CD4-positive, alpha-beta T cell treated with Interleukin-12 subunit alpha and Interleukin-12 subunit beta, for 1 hour (primary cell): ENCODE measurements around the gene ECE1.
A peak's percentile ranks its signal among the peaks of the same experiment; 100 is the strongest.
"Not testable (repeated sequence)": the region's sequence is repeated elsewhere in the genome, so short reads cannot be mapped to it uniquely, and the experiment has no call there.

ENCODE experiments used
- DNase-seq: peaks from one replicate; pipeline ENCODE4 v3.0.0-alpha.2; 2020

The ECE1 gene

DNA sequence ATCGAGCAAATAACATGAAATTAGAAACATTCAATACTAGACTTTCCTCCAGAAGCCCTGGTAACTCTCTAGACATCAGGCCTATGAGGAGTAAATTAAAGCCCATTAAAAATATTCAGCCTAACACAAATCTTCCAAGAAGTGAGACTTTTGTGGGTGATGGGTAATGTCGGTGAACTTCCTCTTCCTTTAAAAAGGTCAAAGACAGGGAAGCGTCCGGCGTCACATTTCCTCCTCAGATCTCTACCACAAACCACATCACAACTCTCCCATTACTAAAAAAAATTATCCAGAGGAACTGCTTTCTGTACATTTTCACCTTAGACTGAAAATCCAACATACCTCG, 115.0 kb downstream of the ECE1 start:
- DNase-seq: peak; percentile 60

DNA sequence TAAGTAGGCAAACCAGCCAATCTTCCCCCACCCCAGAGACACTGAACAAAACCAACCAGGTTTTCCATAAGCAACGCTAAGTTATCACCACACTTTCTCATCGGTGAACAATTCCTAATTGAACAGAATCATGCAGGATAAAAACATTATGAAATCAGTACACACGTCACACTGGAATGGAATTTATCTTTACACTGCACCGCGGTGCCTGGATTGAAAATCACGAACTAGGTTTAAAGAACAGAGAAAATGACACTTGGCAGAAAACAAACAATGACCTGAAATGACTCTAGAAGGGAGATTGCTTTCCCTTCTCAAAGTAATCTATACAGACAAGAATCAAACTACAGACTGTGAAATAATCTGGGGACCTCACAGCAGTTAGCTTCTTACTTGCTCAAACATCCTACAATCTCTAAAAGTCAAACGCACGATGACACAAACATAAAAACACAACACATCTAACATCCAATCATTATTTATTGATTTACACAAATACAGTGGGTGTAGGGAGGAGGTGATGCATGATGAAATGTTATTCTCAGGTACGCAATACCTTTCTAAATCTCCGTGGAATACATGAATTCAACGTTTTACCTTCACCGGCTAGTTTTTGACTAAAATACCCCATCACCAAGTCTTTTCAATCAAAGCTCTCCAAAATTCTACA, 115.5 kb downstream of the ECE1 start:
- DNase-seq: no peak

DNA sequence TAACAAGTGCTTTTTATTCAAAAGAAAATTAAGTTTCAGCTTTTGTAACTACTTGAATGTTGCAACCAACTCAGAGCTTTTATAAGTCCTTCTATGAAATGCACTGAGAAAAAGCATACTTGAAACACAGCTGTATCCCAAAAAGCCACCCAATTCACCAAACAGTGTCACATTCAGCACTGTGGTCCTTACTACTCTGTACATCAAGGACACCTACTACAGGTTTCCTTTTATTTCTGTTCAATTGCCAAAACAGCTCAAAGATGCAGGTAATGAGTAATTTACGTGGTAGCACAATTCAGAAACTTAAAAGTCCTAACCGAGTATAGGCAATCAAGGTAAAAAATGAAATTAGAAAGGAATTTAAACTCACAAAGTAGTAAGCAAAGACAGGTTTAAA, 116.0 kb downstream of the ECE1 start:
- no peak for DNase-seq

DNA sequence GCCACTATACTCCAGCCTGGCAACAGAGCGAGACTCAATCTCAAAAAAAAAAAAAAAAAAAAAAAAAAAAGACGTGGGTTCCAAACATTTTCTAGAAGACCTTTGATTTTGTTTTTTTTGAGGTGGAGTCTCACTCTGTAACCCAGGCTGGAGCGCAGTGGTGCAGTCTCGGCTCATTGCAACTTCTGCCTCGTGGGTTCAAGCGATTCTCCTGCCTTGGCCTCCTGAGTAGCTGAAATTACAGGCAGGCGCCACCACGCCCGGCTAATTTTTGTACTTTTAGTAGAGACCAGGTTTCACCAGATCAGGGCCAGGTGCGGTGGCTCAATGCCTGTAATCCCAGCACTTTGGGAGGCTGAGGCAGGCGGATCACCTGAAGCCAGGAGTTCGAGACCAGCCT, 117.2 kb downstream of the ECE1 start:
- DNase-seq: not testable (repeated sequence)

DNA sequence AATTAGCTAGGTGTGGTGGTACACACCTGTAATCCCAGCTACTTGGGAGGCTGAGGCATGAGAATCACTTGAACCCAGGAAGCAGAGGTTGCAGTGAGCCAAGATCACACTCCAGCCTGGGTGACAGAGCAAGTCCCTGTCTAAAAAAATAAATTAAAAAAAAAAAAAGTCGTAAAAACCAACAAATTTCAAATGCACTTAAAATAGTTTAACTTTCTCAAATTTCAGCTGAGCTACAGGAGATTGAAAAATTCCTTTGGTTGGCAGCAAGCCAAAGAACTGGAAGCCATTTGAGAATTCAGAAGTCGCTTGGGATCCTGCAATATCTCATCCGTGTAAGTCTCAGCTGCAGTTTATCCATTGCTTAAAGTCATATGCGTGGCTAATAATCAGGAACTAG, 119.4 kb downstream of the ECE1 start:
- DNase-seq: not testable (repeated sequence)

DNA sequence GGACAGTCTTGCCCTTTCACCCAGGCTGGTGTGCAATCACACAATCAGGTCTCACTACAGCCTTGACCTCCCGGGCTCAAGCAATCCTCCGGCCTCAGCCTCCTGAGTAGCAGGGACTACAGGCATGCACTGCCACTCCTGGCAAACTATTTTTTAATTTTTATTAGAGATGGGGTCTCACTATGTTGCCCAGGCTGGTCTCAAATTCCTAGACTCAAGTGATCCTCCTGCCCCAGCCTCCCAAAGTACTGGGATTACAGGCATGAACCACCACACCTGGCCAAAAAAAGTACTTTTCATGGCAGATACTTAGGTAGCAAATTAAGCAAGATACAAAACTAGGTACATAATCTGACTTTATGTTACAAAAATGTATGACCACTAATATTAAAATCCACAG, 121.8 kb downstream of the ECE1 start:
- DNase-seq: no peak
